ENCODE data around the gene PGAP3.

PGAP3 gene

DNA sequence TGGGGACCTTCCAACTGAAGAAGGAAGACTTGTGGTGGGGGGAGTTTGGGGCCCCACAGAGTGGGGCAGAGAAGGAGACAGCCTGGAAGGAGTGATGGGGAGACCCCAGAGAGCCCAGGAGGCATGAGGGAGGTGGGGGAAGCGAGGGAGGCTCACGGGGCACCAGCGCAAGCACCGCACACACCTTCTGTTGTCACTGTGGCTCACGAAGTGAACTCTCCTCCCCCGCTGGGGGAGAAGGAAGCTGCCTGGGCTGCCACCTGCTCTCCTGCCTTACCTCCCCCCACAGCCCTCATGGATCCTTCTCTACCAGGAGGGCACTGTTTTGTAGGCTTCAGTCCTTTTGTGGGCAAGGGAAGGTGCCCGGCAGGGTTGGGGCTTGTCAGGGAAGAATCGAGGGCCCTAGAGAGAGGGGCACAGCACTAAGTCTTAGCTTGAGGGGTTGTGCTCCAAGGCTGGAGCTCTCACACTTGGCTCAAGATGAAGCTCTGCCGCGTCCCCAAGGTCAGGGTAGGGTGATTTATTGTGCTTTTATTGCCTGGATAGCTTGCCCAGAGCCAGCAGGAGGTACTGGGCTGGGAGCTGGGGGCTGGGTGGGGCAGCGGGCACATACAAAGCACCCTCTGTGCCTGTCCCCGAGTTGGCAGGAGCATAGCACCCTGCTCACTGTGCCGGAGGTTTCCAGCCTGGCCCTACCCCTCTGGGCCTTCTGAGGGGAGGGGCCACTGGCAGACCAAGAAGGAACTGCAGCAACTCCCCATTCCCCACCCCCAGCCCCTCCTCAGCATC is 55.5 kb downstream of the PGAP3 start:
- Histone ChIP-seq H3K4me1 (no peaks in the 10 kb centered on the region), H3K27me3 (peaks cover 20% of the 10 kb centered on the region), H3K36me3 (no peaks in the 10 kb centered on the region), H3K9me3 (no peaks in the 10 kb centered on the region), H3K4me3 (ENCODE audit: low read depth, low read length) (no peak overlapping the region)
- no peak for DNase-seq
- TF ChIP-seq CTCF (IDR thresholded peaks at IDR 0.05; ENCODE audit: low read depth, low read length): no peak

GRCh38 chr17:39631403-39631802 is 56.5 kb downstream of the PGAP3 start:
- Histone ChIP-seq H3K4me1 (no peaks in the 10 kb centered on the region), H3K27me3 (peaks cover 30% of the 10 kb centered on the region), H3K9me3 (no peaks in the 10 kb centered on the region), H3K4me3 (ENCODE audit: low read depth, low read length) (no peak overlapping the region), H3K36me3 (no peaks in the 10 kb centered on the region)
- TF ChIP-seq CTCF (IDR thresholded peaks at IDR 0.05; ENCODE audit: low read depth, low read length): no peak
- DNase-seq: no peak

GRCh38 chr17:39629898-39630297 is 58.0 kb downstream of the PGAP3 start:
- no peaks in the 10 kb centered on the region for H3K4me1 ChIP-seq
- H3K9me3 ChIP-seq: no peaks in the 10 kb centered on the region
- no peak overlapping the region for H3K4me3 ChIP-seq (ENCODE audit: low read depth, low read length)
- no peak for DNase-seq
- no peak for TF ChIP-seq CTCF (IDR thresholded peaks at IDR 0.05; ENCODE audit: low read depth, low read length)
- H3K36me3 ChIP-seq: no peaks in the 10 kb centered on the region
- H3K27me3 ChIP-seq: peaks cover 33% of the 10 kb centered on the region

GRCh38 chr17:39629494-39629880 is 58.4 kb downstream of the PGAP3 start:
- H3K27me3 ChIP-seq: peaks cover 33% of the 10 kb centered on the region
- H3K4me1 ChIP-seq: no peaks in the 10 kb centered on the region
- H3K9me3 ChIP-seq: no peaks in the 10 kb centered on the region
- H3K36me3 ChIP-seq: no peaks in the 10 kb centered on the region
- no peak for TF ChIP-seq CTCF (IDR thresholded peaks at IDR 0.05; ENCODE audit: low read depth, low read length)
- no peak for DNase-seq
- H3K4me3 ChIP-seq (ENCODE audit: low read depth, low read length): no peak overlapping the region

- TF ChIP-seq CTCF (IDR thresholded peaks at IDR 0.05; ENCODE audit: low read depth, low read length): no peak
- H3K4me1 ChIP-seq: no peaks in the 10 kb centered on the region
- H3K4me3 ChIP-seq (ENCODE audit: low read depth, low read length): no peak overlapping the region
Observed at GRCh38 chr17:39628655-39629493, 59.0 kb downstream of the PGAP3 start.

More at GRCh38 chr17:39628655-39629493, 59.0 kb downstream of the PGAP3 start:
- no peaks in the 10 kb centered on the region for H3K9me3 ChIP-seq
- H3K36me3 ChIP-seq: no peaks in the 10 kb centered on the region
- peaks cover 33% of the 10 kb centered on the region for H3K27me3 ChIP-seq
- DNase-seq: no peak
